Stimulated activated CD4-positive, alpha-beta T cell treated with anti-CD3 and anti-CD28 coated beads, TNF-alpha, amount 100 ng/mL, for 1 hour (primary cell): Measurements from ENCODE around the gene DCDC2C.

Experiments
- DNase-seq, 3 donors: peaks; one replicate each; pipeline ENCODE4 v3.0.0-alpha.2; 2020; ENCODE audit warnings: low read depth in 3 of 3, low spot score in 1 of 3

DCDC2C gene

GRCh38 chr2:3708576-3708975, 5.2 kb downstream of the DCDC2C start:
- DNase-seq = no peak

DNA sequence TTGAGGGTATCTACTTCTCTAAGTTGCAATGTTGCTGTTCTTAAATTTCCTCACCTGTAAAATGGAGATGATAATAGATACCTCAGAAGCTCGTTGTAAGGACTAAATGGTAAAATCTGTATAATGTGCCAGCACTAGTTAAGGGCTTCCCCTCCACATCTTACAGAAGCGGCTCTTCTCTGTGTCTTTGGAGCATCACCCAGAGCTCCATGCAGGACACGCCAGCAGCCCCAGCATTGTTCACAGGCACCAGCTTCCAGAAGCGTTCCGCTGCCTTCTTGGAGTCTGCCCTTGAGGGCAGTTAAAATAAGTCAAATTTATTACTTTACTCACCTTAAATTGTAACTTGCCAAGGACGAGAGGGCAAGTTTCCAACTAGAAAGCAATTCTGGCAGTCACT, 5.8 kb downstream of the DCDC2C start:
- DNase-seq = no peak

DNA sequence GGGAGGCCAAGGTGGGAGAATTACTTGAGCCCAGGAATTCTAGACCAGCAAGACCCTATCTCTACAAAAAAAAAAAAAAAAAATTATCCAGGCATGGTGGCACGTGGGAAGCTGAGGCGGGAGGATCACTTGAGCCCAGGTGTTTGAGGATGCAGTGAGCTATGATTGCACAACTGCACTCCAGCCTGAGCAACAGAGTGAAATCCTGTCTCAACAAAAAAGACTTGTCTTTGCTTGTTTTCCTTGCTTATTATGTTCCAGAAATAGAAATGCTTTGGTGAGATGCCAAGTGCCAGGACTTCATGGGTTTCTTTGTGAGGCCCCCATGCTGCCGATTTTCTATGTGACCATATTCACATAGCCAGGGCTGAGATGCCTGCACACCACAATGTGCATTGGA, 9.0 kb downstream of the DCDC2C start:
- no peak for DNase-seq

GRCh38 chr2:3712831-3713503, 9.6 kb downstream of the DCDC2C start:
- DNase-seq = no peak

DNA sequence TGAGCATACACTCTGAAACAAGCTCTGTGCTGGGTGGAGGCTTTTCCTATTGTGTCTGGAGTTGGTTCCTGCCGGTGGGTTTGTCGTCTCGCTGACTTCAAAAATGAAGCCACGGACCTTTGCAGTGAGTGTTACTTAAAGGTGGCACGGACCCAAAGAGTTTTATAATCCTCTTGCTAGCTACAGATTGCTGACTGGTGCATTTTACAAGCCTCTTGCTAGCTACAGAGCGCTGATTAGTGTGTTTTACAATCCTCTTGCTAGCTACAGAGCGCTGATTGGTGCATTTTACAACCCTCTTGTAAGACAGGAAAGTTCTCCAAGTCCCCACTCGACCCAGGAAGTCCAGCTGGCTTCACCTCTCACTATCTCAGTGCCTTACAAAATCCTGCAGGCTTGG, 15.3 kb downstream of the DCDC2C start:
- no peak for DNase-seq

DNA sequence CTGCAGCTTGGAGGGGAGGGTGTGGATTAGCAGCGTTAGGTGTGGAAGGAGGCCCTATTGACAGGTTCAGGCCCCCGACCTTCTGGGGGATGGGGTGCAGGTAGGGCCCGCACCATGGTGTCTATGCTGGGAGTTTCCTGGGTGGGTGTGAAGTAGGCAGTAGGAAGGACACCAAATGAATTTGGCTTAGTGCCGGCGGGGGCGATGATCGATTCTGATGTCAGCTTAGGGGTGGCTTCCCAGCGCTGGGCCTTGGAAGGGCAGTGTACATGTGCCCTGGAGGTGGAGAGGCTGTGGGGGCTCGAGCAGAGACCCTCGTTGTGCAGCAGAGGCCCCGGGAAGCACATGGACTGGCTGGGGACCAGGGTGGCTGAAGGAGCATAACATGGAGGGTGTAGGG, 21.6 kb downstream of the DCDC2C start:
- DNase-seq = no peak

- DNase-seq = no peak
These were observed 22.3 kb downstream of the DCDC2C start for GRCh38 chr2:3725458-3726250.

DNA sequence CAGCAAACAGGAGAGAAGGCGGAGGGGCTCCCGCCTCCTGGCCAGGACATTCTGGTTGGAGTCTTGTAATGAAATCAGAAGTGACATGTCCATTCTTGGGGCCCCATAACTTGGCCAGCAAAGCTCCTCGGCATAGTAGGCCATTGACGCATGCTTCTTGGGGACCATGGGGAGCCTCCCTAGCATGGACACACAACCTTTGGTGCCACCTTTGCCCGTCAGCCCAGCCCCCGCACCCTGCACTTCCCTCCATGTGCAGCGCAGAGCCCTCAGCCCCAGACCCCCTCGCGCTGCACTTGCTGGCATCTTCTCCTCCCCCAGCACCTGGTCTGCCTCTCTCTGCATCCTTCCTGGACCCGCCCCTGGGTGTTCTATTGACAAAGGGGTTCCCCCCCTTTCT, 23.1 kb downstream of the DCDC2C start:
- no peak for DNase-seq

DNA sequence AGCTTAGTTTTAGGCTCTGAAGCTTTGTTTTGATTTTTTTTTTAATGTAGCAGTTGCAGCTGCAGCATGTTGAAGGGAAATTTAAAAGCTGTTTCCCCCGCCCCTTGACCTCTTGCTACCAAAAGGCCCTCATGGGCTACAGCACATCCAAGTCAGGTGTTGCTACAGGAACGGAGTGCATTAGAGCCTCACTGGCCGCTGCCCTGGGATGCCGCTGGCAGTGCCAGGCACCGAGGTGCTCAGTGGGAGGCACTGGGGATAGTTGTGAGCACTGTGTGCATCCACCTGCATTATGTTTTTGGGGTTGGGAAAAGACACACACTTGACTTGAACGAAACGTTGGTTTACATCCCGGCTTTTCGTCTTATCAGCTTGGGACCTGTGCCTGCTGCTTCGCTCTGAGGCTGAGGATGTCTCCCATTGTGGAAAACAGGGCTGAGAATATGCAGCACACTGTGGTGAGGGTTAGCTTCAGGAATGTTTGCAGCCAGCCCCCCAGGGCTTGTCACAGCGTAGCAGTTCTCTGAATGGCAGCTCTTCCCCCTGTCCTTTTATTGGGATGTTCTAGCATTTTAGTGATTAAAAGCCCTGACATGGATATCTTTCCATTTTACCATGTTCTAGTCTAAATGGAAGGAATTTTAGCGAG, 24.1 kb downstream of the DCDC2C start:
- DNase-seq = no peak

- no peak for DNase-seq
These were observed 25.0 kb downstream of the DCDC2C start for GRCh38 chr2:3728104-3729054.

DNA sequence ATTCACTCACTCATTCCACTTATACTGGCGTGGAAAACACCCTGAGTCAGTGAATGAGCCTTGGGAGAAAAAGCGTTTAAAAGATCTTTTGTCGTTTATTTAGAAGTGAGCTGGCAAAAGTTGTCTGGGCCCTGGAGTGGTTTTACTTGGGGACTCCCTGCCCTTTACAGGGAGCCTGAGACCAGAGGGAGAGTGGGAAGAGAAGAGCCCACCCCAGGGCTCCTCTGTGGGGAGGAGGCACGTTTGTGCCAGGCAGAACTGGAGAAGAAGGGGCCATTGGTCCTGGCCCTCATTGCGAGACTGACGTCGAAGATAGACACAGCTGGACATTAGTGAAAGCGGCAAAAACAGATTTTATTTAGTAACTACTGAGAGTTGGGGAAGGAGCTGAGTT, 25.7 kb downstream of the DCDC2C start:
- DNase-seq = no peak

DNA sequence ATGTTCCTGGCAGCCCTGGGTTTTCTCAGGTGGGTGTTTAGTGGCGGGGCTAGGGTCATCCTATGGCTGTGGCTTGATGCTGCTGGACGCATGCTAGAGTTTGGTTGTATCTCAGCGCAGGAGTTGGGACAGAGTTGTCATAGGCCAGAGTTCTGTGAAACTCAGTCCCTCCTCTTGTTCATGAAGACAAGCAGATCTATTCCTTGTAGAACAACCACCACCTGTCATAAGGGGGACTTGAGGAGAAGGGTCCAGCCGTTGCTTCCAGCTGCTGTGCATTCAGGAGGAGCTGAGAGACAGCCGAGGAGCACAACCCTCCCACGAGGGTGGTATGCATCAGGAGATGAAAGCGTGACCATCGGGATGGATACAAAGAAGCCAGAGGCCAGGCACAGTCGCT, 26.4 kb downstream of the DCDC2C start:
- DNase-seq = no peak

DNA sequence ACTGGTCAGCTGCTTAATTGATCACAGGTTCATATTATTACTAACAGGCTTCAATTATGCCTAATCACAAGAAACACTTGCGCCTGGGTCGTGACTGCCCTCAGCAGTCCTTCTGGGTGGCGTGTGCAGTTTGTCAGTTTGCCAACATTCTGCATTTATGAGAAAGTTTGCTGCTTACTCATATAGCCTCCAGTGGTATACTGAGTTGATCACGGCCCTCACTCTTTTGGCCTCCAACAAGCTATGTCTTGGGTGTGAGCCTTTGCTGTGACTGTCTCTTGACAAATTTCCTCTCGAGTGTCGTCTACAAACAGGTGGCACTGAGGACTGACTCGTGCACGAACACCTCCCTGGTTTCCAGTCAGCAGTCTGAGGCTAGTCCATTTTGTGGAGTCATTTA, 27.3 kb downstream of the DCDC2C start:
- DNase-seq = no peak

GRCh38 chr2:3731829-3732228, 28.5 kb downstream of the DCDC2C start:
- DNase-seq = no peak

DNA sequence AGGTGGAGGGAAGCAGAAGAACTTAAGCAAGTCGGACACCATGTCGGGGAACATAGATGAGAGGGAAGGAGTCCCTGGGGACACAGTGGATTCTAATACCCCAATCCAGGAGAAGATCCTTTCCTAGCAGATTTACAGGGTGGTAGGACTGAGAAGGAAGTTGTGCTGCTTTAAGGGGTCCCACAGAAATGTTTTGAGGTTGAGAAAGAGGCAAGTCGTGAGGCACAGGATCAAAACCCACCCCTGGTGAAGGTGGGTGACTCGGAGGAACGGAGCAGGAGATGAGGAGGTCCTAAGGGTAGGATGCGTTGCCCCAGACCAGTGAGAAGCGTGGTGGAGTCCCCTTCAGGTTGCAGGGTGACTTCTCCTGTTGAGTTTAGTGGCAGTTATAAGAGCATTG, 32.7 kb downstream of the DCDC2C start:
- no peak for DNase-seq

- no peak for DNase-seq
These were observed 33.8 kb downstream of the DCDC2C start for GRCh38 chr2:3737128-3737527.

DNA sequence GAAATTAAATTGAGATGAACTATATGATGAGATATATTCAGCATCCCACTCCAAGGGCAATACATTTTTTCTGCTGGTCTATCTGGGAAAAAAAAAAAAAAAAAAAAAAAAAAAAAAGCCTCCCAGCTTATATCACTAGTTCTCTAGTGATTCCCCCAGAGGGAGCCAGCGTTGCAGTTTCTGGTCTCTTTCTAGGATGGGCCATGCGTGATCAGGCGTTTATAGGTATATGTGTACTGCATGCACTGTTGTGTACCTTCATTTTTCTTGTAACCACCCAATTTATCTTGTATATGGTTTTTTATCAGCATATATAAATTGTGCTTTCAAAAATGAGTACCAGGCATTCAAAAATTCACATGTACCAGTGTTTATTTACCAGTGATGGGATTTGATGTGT, 35.1 kb downstream of the DCDC2C start:
- DNase-seq = no peak

DNA sequence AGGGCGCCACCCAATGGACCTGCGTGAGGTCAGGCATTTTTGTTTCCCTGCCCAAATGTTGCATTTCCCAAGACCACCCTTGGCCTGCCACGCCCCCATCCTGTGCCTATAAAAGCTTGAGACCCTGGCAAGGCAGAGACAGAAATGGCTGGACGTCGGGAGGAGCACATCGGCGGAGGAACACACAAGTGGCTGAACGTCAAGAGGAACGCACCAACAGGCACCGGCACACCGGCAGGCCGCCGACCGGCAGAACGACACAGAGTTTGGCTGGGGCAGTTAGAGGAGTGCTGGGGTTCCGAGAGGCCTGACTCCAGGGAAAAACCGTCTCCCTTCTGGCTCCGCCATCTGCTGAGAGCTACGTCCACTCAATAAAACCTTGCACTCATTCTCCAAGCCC, 35.9 kb downstream of the DCDC2C start:
- DNase-seq = no peak

GRCh38 chr2:3741396-3741795, 38.0 kb downstream of the DCDC2C start:
- DNase-seq = no peak

DNA sequence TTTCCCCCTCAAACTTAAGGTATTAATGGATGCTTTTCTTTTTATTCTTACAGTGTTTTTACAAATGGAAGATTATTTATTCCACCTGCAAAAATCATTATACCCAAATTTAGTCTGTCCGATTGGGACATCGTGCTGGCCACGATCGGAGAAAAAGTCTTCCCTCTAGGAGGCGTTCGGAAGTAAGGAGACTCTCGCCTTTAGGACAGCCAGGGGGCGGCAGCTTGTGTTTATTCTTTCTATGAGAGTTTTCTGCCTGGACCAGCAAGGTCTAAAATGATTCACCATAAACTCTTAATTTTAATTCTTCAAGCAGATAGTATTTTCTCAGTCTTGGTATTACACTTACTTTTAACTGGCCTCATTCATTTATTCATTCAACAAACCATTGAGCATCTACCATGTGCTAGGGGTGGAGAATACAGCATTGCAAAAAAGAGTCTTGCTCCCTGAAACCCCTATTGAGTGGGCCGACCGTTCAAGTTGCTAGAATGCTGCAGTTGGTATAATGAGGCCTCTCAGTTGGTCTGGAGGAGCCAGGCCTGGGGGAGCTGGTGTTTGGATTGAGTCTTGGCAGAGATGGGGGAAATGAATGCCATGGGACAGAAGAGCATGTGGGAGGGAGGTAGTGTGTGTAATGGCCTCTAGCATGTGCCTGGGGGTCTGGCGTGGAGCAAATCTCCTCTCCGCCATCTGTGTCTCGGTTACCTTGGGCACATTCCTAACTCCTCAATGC, 38.7 kb downstream of the DCDC2C start:
- DNase-seq = no peak
